Spleen (tissue), 7 donors: Measurements from ENCODE around the gene DNAAF5.

Experiments
- CTCF ChIP-seq, 11 experiments: fragments of 200-600 bp in 7 of 11; fragments of 450-650 bp in 4 of 11; sonication (generic) in 4 of 11; IDR thresholded peaks in 8 of 11; conservative IDR thresholded peaks in 3 of 11; 1 replicate in 7 of 11; 2 replicates in 4 of 11; pipeline versions ENCODE4 v1.4.0 to v1.8.0; 2016 to 2021; ENCODE audit warnings: antibody characterized with exemption in 11 of 11, inconsistent platforms in 4 of 11, mild to moderate bottlenecking in 1 of 11
- POLR2A ChIP-seq, 3 donors: fragments of 450-650 bp; IDR thresholded peaks; one replicate each; pipeline ENCODE4 v1.5.1; 2017; ENCODE audit warnings: antibody characterized with exemption in 3 of 3, mild to moderate bottlenecking in 1 of 3
- POLR2AphosphoS5 ChIP-seq, 3 donors: sonication (generic); formaldehyde crosslinking; IDR thresholded peaks; one replicate each; pipeline ENCODE4 v1.5.1; 2017; ENCODE audit warnings: antibody characterized with exemption in 3 of 3
- donor health status: DM: no; HTN: no; CAD: no; lungs with moderate emphysema.
- donor health status: DM: no; HTN: no; CAD: no.
- donor health status: DM: no; HTN: no; CAD: no.

- no peak for TF ChIP-seq CTCF (IDR thresholded peaks at IDR 0.05 in 8 of 11, conservative IDR thresholded peaks at IDR 0.05 in 3 of 11)
- TF ChIP-seq POLR2AphosphoS5 (IDR thresholded peaks at IDR 0.05): peak in 1 of 3 donors; percentile 11
- TF ChIP-seq POLR2A (IDR thresholded peaks at IDR 0.05): no peak
These were observed 41.6 kb downstream of the DNAAF5 start for GRCh38 chr7:767941-768731.
